HepG2 (cell line): ENCODE results near the gene OVOL2. TPM values are rescaled to one million over a fixed set of nuclear protein-coding genes. Genes with fewer than 3 reads are reported as not detected.
A peak's percentile ranks its signal among the peaks of the same experiment; 100 is the strongest.

ENCODE experiments used
- BRCA1 ChIP-seq: sonication (generic); formaldehyde crosslinking; IDR thresholded peaks from 2 replicates; pipeline ENCODE4 v1.4.0; 2020; ENCODE audit warnings: missing genetic modification reagents
- CCAR2 ChIP-seq: fragments of 200-400 bp; formaldehyde crosslinking; optimal IDR thresholded peaks from 2 replicates; pipeline ENCODE3; 2018; ENCODE audit warnings: low read depth, mild to moderate bottlenecking, low read length, moderate library complexity
- DR1 ChIP-seq: sonication (generic); formaldehyde crosslinking; IDR thresholded peaks from 2 replicates; pipeline ENCODE4 v1.8.0; 2021; ENCODE audit warnings: mild to moderate bottlenecking, missing genetic modification reagents, inconsistent platforms
- EHMT2 ChIP-seq: fragments of 200-600 bp; sonication (generic); IDR thresholded peaks from 2 replicates; pipeline ENCODE4 v1.7.0; 2017; ENCODE audit warnings: antibody characterized with exemption, low read depth, low read length, borderline replicate concordance
- GMEB1 ChIP-seq: sonication (generic); formaldehyde crosslinking; IDR thresholded peaks from 2 replicates; pipeline ENCODE4 v1.5.1; 2020; ENCODE audit warnings: missing genetic modification reagents, mild to moderate bottlenecking, borderline replicate concordance
- GPN1 ChIP-seq: sonication (generic); formaldehyde crosslinking; IDR thresholded peaks from 2 replicates; pipeline ENCODE4 v1.5.1; 2020; ENCODE audit warnings: missing genetic modification reagents, borderline replicate concordance
- KLF11 ChIP-seq: IDR thresholded peaks from 2 replicates; pipeline ENCODE4 v1.6.1; 2016; ENCODE audit warnings: missing compliant biosample characterization
- KLF6 ChIP-seq: IDR thresholded peaks from 2 replicates; pipeline ENCODE4 v1.8.0; 2016; ENCODE audit warnings: missing biosample characterization, missing genetic modification reagents
- NFKB2 ChIP-seq: sonication (generic); formaldehyde crosslinking; IDR thresholded peaks from 2 replicates; pipeline ENCODE4 v1.4.0; 2020; ENCODE audit warnings: missing genetic modification reagents, borderline replicate concordance
- PLSCR1 ChIP-seq: sonication (generic); formaldehyde crosslinking; IDR thresholded peaks from 2 replicates; pipeline ENCODE4 v1.5.0; 2020; ENCODE audit warnings: missing genetic modification reagents, mild to moderate bottlenecking, borderline replicate concordance
- RORA ChIP-seq: sonication (generic); formaldehyde crosslinking; IDR thresholded peaks from 2 replicates; pipeline ENCODE4 v1.5.0; 2020; ENCODE audit warnings: mild to moderate bottlenecking, missing genetic modification reagents, moderate library complexity
- SALL2 ChIP-seq: sonication (generic); formaldehyde crosslinking; IDR thresholded peaks from 2 replicates; pipeline ENCODE4 v1.8.1; 2023; ENCODE audit warnings: mild to moderate bottlenecking, missing genetic modification reagents, inconsistent platforms
- SNAPC2 ChIP-seq: sonication (generic); formaldehyde crosslinking; IDR thresholded peaks from 2 replicates; pipeline ENCODE4 v1.8.1; 2022; ENCODE audit warnings: mild to moderate bottlenecking, missing genetic modification reagents
- ZFAT ChIP-seq: sonication (generic); formaldehyde crosslinking; conservative IDR thresholded peaks from 2 replicates; pipeline ENCODE4 v1.8.1; 2023; ENCODE audit warnings: missing genetic modification reagents, inconsistent platforms
- ZNF3 ChIP-seq: IDR thresholded peaks from 2 replicates; pipeline ENCODE4 v1.7.0; 2017; ENCODE audit warnings: inconsistent platforms
- ZNF44 ChIP-seq: sonication (generic); formaldehyde crosslinking; IDR thresholded peaks from 2 replicates; pipeline ENCODE4 v1.5.1; 2020; ENCODE audit warnings: mild to moderate bottlenecking, missing genetic modification reagents
- ZNF672 ChIP-seq: sonication (generic); formaldehyde crosslinking; IDR thresholded peaks from 2 replicates; pipeline ENCODE4 v1.8.1; 2022; ENCODE audit warnings: missing genetic modification reagents
- ZNF703 ChIP-seq: sonication (generic); formaldehyde crosslinking; IDR thresholded peaks from 2 replicates; pipeline ENCODE4 v1.5.1; 2020; ENCODE audit warnings: missing genetic modification reagents, mild to moderate bottlenecking, moderate library complexity, borderline replicate concordance
- ZNF75D ChIP-seq: sonication (generic); formaldehyde crosslinking; IDR thresholded peaks from 2 replicates; pipeline ENCODE4 v1.8.1; 2023; ENCODE audit warnings: missing genetic modification reagents, mild to moderate bottlenecking, borderline replicate concordance
- ZNF776 ChIP-seq: sonication (generic); formaldehyde crosslinking; IDR thresholded peaks from 2 replicates; pipeline ENCODE4 v1.4.0; 2020; ENCODE audit warnings: mild to moderate bottlenecking, missing genetic modification reagents
- ZSCAN31 ChIP-seq: sonication (generic); formaldehyde crosslinking; IDR thresholded peaks from 2 replicates; pipeline ENCODE4 v1.5.0; 2020; ENCODE audit warnings: low read depth, mild to moderate bottlenecking, missing genetic modification reagents
- polyA plus RNA-seq, 8 experiments: library from polyadenylated mRNA; depleted of rRNA in 3 of 8; stranded (reverse) in 7 of 8; unstranded in 1 of 8; fragments of >200 nt; fragmentation: Illumina TruSeq in 4 of 8; extraction: Trizol in 4 of 8; gene quantifications; 2 replicates each; pipeline versions ENCODE4 v1.2.1 to v1.2.3, GENCODE V29; 2011 to 2016; ENCODE audit warnings: low read depth in 4 of 8, missing spikeins in 1 of 8, mixed read lengths in 1 of 8; ENCODE audit not compliant: insufficient read depth in 1 of 8
- total RNA-seq, 5 experiments: library from RNA; depleted of rRNA; stranded (reverse); fragments of >200 nt; fragmentation: Illumina TruSeq; extraction: Trizol; gene quantifications; 2 replicates each; pipeline ENCODE4 v1.2.3, GENCODE V29; 2016; ENCODE audit warnings: low read depth in 1 of 5
- TF ChIP-seq, protein P1 (sequence below): sonication (generic); formaldehyde crosslinking; conservative IDR thresholded peaks from 2 replicates; pipeline ENCODE4 v1.8.0; 2022; ENCODE audit warnings: missing genetic modification reagents
- TF ChIP-seq, protein P2 (sequence below): sonication (generic); formaldehyde crosslinking; IDR thresholded peaks from 2 replicates; pipeline ENCODE4 v1.4.0; 2020; ENCODE audit warnings: missing genetic modification reagents, low read depth, mild to moderate bottlenecking, borderline replicate concordance
- TF ChIP-seq, protein P3 (sequence below): IDR thresholded peaks from 2 replicates; pipeline ENCODE4 v1.6.1; 2016; ENCODE audit warnings: low read depth, borderline replicate concordance

The OVOL2 gene
- total and polyA plus RNA-seq, 2 of the 13 experiments (the other 11 are each of a cell fraction or from before 2014, with no cell fraction given) = 0.20 to 0.31 TPM

DNA sequence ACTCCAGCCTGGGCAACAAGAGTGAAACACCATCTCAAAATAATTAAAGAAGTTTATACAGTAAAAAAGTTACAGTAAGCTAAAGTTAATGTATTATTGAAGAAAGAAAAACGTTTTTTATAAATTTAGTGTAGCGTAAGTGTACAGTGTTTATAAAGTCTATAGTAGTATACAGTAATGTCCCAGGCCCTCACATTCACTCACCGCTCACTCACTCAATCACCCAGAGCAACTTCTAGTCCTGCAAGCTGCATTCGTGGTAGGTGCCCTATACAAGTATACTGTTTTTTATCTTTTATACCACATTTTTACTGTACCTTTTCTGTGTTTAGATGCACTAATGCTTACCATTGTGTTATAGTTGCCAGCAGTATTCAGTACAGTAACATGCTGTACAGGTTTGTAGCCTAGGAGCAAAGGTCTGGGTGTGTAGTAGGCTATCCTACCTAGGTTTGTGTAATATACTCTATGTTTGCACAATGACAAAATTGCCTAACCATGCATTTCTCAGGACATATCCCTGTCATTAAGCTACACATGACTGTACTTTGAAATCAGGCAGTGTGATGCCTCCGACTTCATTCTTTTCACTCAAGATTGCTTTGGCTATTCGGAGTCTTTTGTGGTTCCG is 72.2 kb downstream of the OVOL2 start (continued):
- no peak; the same call in 1 of the 2 replicates for TF ChIP-seq GMEB1
- TF ChIP-seq CCAR2 = peak; percentile 57
- no peak for TF ChIP-seq PLSCR1 (CRISPR knock-in tag)
- TF ChIP-seq, protein P1, sequence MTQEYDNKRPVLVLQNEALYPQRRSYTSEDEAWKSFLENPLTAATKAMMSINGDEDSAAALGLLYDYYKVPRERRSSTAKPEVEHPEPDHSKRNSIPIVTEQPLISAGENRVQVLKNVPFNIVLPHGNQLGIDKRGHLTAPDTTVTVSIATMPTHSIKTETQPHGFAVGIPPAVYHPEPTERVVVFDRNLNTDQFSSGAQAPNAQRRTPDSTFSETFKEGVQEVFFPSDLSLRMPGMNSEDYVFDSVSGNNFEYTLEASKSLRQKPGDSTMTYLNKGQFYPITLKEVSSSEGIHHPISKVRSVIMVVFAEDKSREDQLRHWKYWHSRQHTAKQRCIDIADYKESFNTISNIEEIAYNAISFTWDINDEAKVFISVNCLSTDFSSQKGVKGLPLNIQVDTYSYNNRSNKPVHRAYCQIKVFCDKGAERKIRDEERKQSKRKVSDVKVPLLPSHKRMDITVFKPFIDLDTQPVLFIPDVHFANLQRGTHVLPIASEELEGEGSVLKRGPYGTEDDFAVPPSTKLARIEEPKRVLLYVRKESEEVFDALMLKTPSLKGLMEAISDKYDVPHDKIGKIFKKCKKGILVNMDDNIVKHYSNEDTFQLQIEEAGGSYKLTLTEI (CRISPR knock-in tag) = no peak
- peak; percentile 73; the same call in 1 of the 2 replicates for TF ChIP-seq SNAPC2 (CRISPR knock-in tag)
- TF ChIP-seq SALL2 (CRISPR knock-in tag) = no peak
- no peak for TF ChIP-seq ZNF44 (CRISPR knock-in tag)
- peak; percentile 79; the same call in 1 of the 2 replicates for TF ChIP-seq ZNF3 (CRISPR knock-in tag)
- TF ChIP-seq KLF6 (CRISPR knock-in tag) = 0 out of 2 replicates have a peak, but pooled peaks have one; percentile 62
- peak; percentile 76 for TF ChIP-seq KLF11 (CRISPR knock-in tag)
- no peak; the same call in 1 of the 2 replicates for TF ChIP-seq EHMT2
- TF ChIP-seq NFKB2 (CRISPR knock-in tag) = no peak
- TF ChIP-seq RORA (CRISPR knock-in tag) = no peak
- no peak for TF ChIP-seq ZNF672
- TF ChIP-seq, protein P2, sequence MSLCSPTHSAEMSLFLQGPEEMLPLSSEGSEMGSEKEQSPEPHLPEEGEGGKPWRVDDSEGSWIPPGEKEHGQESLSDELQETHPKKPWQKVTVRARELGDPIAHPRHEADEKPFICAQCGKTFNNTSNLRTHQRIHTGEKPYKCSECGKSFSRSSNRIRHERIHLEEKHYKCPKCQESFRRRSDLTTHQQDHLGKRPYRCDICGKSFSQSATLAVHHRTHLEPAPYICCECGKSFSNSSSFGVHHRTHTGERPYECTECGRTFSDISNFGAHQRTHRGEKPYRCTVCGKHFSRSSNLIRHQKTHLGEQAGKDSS (CRISPR knock-in tag) = no peak
- TF ChIP-seq GPN1 (CRISPR knock-in tag) = no peak
- TF ChIP-seq ZFAT (CRISPR knock-in tag) = no peak
- no peak for TF ChIP-seq ZNF776 (CRISPR knock-in tag)
- no peak for TF ChIP-seq DR1 (CRISPR knock-in tag)
- no peak for TF ChIP-seq ZNF75D (CRISPR knock-in tag)
- TF ChIP-seq ZNF703 (CRISPR knock-in tag) = no peak
- no peak for TF ChIP-seq ZSCAN31 (CRISPR knock-in tag)
- TF ChIP-seq, protein P3, sequence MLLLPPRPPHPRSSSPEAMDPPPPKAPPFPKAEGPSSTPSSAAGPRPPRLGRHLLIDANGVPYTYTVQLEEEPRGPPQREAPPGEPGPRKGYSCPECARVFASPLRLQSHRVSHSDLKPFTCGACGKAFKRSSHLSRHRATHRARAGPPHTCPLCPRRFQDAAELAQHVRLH (CRISPR knock-in tag) = peak; percentile 76
- TF ChIP-seq BRCA1 (CRISPR knock-in tag) = no peak
